ENCODE data around the gene PI16. TPM values are rescaled to one million over a fixed set of nuclear protein-coding genes. Genes with fewer than 3 reads are reported as not detected.

PI16 gene
- total RNA-seq, 1 experiment from 2014 or later = 0.17 TPM

DNA sequence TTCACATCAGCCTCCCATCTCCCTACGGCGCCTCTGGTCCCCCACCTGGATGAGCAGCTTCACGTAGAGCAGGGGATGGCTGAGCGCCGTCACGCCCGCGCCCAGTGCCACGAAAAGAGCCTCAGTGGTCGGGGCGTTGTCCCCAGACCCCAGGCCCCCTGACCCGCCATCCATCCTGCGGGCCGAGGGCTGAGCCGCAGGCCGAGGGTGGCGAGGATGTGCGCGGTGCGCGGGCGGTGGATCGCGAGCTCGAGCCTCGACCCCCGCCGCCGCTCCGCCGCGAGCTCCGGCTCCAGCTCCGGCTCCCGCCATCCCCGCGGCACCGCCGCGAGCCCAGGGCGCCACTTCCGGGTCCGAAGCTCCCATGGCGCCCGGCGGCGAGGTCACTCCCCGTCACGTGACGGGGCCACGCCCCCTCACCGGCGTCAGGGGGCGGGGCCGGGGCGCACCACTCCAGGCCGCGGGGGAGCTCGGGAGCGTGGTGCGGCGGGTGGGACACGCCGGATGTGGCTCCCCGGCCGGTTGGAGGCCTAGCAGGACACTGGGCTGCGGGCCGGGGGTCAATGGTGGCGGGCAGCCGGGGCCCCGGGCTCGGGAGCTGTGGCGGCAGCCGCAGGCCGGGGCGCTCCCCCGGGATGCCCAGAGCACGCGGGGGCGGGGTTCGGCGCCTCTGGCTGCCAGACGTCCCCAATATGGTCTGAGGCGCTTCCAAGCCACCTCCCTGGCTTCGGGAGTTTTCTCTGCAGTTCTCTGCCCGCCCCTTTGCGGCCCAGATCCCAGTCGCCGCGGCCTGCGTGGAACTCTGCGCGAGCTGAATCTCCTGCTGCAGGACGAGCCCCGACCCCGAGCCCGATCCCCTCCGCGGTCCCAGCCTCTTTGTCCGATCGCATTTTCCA lies 31.5 kb downstream of the PI16 start, which contains the start of gene MTCH1 (continued):
- TF ChIP-seq, protein P1, sequence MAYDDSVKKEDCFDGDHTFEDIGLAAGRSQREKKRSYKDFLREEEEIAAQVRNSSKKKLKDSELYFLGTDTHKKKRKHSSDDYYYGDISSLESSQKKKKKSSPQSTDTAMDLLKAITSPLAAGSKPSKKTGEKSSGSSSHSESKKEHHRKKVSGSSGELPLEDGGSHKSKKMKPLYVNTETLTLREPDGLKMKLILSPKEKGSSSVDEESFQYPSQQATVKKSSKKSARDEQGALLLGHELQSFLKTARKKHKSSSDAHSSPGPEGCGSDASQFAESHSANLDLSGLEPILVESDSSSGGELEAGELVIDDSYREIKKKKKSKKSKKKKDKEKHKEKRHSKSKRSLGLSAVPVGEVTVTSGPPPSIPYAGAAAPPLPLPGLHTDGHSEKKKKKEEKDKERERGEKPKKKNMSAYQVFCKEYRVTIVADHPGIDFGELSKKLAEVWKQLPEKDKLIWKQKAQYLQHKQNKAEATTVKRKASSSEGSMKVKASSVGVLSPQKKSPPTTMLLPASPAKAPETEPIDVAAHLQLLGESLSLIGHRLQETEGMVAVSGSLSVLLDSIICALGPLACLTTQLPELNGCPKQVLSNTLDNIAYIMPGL (CRISPR knock-in tag; IDR thresholded peaks at IDR 0.05) = peak; percentile 75
- TF ChIP-seq, protein P2, sequence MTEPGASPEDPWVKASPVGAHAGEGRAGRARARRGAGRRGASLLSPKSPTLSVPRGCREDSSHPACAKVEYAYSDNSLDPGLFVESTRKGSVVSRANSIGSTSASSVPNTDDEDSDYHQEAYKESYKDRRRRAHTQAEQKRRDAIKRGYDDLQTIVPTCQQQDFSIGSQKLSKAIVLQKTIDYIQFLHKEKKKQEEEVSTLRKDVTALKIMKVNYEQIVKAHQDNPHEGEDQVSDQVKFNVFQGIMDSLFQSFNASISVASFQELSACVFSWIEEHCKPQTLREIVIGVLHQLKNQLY (CRISPR knock-in tag; IDR thresholded peaks at IDR 0.05) = peak; percentile 22; the same call in 1 of the 2 replicates
- TF ChIP-seq NR3C1 (CRISPR knock-in tag; conservative IDR thresholded peaks at IDR 0.05; ENCODE audit: low read depth) = no peak
- TF ChIP-seq, protein P3, sequence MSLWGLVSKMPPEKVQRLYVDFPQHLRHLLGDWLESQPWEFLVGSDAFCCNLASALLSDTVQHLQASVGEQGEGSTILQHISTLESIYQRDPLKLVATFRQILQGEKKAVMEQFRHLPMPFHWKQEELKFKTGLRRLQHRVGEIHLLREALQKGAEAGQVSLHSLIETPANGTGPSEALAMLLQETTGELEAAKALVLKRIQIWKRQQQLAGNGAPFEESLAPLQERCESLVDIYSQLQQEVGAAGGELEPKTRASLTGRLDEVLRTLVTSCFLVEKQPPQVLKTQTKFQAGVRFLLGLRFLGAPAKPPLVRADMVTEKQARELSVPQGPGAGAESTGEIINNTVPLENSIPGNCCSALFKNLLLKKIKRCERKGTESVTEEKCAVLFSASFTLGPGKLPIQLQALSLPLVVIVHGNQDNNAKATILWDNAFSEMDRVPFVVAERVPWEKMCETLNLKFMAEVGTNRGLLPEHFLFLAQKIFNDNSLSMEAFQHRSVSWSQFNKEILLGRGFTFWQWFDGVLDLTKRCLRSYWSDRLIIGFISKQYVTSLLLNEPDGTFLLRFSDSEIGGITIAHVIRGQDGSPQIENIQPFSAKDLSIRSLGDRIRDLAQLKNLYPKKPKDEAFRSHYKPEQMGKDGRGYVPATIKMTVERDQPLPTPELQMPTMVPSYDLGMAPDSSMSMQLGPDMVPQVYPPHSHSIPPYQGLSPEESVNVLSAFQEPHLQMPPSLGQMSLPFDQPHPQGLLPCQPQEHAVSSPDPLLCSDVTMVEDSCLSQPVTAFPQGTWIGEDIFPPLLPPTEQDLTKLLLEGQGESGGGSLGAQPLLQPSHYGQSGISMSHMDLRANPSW (CRISPR knock-in tag; conservative IDR thresholded peaks at IDR 0.05; ENCODE audit: low read depth) = no peak
- no peak for TF ChIP-seq ZNF671 (CRISPR knock-in tag; IDR thresholded peaks at IDR 0.05)
- TF ChIP-seq OVOL2 (CRISPR knock-in tag; IDR thresholded peaks at IDR 0.05; ENCODE audit: borderline replicate concordance) = no peak
- no peak for TF ChIP-seq ZNF121 (CRISPR knock-in tag; IDR thresholded peaks at IDR 0.05)
- TF ChIP-seq, protein P4, sequence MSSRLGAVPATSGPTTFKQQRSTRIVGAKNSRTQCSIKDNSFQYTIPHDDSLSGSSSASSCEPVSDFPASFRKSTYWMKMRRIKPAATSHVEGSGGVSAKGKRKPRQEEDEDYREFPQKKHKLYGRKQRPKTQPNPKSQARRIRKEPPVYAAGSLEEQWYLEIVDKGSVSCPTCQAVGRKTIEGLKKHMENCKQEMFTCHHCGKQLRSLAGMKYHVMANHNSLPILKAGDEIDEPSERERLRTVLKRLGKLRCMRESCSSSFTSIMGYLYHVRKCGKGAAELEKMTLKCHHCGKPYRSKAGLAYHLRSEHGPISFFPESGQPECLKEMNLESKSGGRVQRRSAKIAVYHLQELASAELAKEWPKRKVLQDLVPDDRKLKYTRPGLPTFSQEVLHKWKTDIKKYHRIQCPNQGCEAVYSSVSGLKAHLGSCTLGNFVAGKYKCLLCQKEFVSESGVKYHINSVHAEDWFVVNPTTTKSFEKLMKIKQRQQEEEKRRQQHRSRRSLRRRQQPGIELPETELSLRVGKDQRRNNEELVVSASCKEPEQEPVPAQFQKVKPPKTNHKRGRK (CRISPR knock-in tag; IDR thresholded peaks at IDR 0.05; ENCODE audit: borderline replicate concordance) = no peak
- TF ChIP-seq ZNF232 (CRISPR knock-in tag; IDR thresholded peaks at IDR 0.05) = no peak
- no peak for TF ChIP-seq NR1H2 (CRISPR knock-in tag; IDR thresholded peaks at IDR 0.05)
- peak; percentile 84; the same call in 1 of the 2 replicates for TF ChIP-seq FOXK1 (CRISPR knock-in tag; IDR thresholded peaks at IDR 0.05)
- TF ChIP-seq CBFB (CRISPR knock-in tag; IDR thresholded peaks at IDR 0.05; ENCODE audit: low read depth) = no peak
- peak; percentile 71 for TF ChIP-seq GABPB1 (CRISPR knock-in tag; IDR thresholded peaks at IDR 0.05)
- TF ChIP-seq, protein P5, sequence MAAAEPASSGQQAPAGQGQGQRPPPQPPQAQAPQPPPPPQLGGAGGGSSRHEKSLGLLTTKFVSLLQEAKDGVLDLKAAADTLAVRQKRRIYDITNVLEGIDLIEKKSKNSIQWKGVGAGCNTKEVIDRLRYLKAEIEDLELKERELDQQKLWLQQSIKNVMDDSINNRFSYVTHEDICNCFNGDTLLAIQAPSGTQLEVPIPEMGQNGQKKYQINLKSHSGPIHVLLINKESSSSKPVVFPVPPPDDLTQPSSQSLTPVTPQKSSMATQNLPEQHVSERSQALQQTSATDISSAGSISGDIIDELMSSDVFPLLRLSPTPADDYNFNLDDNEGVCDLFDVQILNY (CRISPR knock-in tag; IDR thresholded peaks at IDR 0.05) = peak; percentile 84; the same call in 1 of the 2 replicates
- TF ChIP-seq, protein P6, sequence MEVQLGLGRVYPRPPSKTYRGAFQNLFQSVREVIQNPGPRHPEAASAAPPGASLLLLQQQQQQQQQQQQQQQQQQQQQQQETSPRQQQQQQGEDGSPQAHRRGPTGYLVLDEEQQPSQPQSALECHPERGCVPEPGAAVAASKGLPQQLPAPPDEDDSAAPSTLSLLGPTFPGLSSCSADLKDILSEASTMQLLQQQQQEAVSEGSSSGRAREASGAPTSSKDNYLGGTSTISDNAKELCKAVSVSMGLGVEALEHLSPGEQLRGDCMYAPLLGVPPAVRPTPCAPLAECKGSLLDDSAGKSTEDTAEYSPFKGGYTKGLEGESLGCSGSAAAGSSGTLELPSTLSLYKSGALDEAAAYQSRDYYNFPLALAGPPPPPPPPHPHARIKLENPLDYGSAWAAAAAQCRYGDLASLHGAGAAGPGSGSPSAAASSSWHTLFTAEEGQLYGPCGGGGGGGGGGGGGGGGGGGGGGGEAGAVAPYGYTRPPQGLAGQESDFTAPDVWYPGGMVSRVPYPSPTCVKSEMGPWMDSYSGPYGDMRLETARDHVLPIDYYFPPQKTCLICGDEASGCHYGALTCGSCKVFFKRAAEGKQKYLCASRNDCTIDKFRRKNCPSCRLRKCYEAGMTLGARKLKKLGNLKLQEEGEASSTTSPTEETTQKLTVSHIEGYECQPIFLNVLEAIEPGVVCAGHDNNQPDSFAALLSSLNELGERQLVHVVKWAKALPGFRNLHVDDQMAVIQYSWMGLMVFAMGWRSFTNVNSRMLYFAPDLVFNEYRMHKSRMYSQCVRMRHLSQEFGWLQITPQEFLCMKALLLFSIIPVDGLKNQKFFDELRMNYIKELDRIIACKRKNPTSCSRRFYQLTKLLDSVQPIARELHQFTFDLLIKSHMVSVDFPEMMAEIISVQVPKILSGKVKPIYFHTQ (CRISPR knock-in tag; IDR thresholded peaks at IDR 0.05) = no peak
- TF ChIP-seq HMGA2 (CRISPR knock-in tag; IDR thresholded peaks at IDR 0.05) = no peak
- TF ChIP-seq, protein P7, sequence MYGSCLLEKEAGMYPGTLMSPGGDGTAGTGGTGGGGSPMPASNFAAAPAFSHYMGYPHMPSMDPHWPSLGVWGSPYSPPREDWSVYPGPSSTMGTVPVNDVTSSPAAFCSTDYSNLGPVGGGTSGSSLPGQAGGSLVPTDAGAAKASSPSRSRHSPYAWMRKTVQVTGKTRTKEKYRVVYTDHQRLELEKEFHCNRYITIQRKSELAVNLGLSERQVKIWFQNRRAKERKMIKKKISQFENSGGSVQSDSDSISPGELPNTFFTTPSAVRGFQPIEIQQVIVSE (CRISPR knock-in tag; IDR thresholded peaks at IDR 0.05; ENCODE audit: borderline replicate concordance) = no peak
- TF ChIP-seq NFYB (CRISPR knock-in tag; conservative IDR thresholded peaks at IDR 0.05; ENCODE audit: low read depth) = no peak
- 0 out of 2 replicates have a peak, but pooled peaks have one; percentile 66 for TF ChIP-seq KAT7 (CRISPR knock-in tag; IDR thresholded peaks at IDR 0.05; ENCODE audit: borderline replicate concordance)
- TF ChIP-seq EMX1 (CRISPR knock-in tag; IDR thresholded peaks at IDR 0.05) = no peak
- TF ChIP-seq TCF7 (CRISPR knock-in tag; IDR thresholded peaks at IDR 0.05; ENCODE audit: low read depth) = no peak
- TF ChIP-seq, protein P8, sequence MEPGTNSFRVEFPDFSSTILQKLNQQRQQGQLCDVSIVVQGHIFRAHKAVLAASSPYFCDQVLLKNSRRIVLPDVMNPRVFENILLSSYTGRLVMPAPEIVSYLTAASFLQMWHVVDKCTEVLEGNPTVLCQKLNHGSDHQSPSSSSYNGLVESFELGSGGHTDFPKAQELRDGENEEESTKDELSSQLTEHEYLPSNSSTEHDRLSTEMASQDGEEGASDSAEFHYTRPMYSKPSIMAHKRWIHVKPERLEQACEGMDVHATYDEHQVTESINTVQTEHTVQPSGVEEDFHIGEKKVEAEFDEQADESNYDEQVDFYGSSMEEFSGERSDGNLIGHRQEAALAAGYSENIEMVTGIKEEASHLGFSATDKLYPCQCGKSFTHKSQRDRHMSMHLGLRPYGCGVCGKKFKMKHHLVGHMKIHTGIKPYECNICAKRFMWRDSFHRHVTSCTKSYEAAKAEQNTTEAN (CRISPR knock-in tag; IDR thresholded peaks at IDR 0.05) = no peak
- peak; percentile 73 for TF ChIP-seq FOXP1 (CRISPR knock-in tag; IDR thresholded peaks at IDR 0.05; ENCODE audit: borderline replicate concordance)
